Measurements from ENCODE around the gene CDH16. TPM values are rescaled to one million over a fixed set of nuclear protein-coding genes. Genes with fewer than 3 reads are reported as not detected.

Gene CDH16
- total and polyA plus RNA-seq, 2 of the 13 experiments (the other 11 are each of a cell fraction or from before 2014, with no cell fraction given), result 2.7 to 3.9 TPM

GRCh38 chr16:66880288-66881013, 38.2 kb downstream of the CDH16 start, which contains the start of gene PDP2 (continued):
- peak; percentile 30 for TF ChIP-seq TAF15 (IDR thresholded peaks at IDR 0.05; ENCODE audit: low read depth, low read length, poor library complexity, severe bottlenecking)
- peak; percentile 78 for TF ChIP-seq JUNB (CRISPR knock-in tag; IDR thresholded peaks at IDR 0.05; ENCODE audit: borderline replicate concordance)
- peak; percentile 26; the same call in 1 of the 2 replicates for TF ChIP-seq ZNF557 (CRISPR knock-in tag; IDR thresholded peaks at IDR 0.05)
- 0 out of 2 replicates have a peak, but pooled peaks have one; percentile 63 for TF ChIP-seq RBAK (CRISPR knock-in tag; IDR thresholded peaks at IDR 0.05)
- TF ChIP-seq SNAPC2 (CRISPR knock-in tag; IDR thresholded peaks at IDR 0.05), result peak; percentile 93; the same call in 1 of the 2 replicates
- peak; percentile 90; the same call in 1 of the 2 replicates for TF ChIP-seq ZNF577 (CRISPR knock-in tag; IDR thresholded peaks at IDR 0.05; ENCODE audit: borderline replicate concordance, low read depth)
- peak; percentile 98; the same call in 1 of the 2 replicates for TF ChIP-seq ZNF563 (CRISPR knock-in tag; IDR thresholded peaks at IDR 0.05)
- no peak for TF ChIP-seq TBL1XR1 (IDR thresholded peaks at IDR 0.05; ENCODE audit: borderline replicate concordance, low read length, partially characterized antibody)
- no peak for TF ChIP-seq HMGA1 (CRISPR knock-in tag; conservative IDR thresholded peaks at IDR 0.05)
- TF ChIP-seq, protein P1, sequence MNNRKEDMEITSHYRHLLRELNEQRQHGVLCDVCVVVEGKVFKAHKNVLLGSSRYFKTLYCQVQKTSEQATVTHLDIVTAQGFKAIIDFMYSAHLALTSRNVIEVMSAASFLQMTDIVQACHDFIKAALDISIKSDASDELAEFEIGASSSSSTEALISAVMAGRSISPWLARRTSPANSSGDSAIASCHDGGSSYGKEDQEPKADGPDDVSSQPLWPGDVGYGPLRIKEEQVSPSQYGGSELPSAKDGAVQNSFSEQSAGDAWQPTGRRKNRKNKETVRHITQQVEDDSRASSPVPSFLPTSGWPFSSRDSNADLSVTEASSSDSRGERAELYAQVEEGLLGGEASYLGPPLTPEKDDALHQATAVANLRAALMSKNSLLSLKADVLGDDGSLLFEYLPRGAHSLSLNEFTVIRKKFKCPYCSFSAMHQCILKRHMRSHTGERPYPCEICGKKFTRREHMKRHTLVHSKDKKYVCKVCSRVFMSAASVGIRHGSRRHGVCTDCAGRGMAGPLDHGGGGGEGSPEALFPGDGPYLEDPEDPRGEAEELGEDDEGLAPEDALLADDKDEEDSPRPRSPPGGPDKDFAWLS (CRISPR knock-in tag; IDR thresholded peaks at IDR 0.05; ENCODE audit: borderline replicate concordance), result no peak
- no peak for TF ChIP-seq ZNF7 (CRISPR knock-in tag; IDR thresholded peaks at IDR 0.05)
- TF ChIP-seq DNMT1 (CRISPR knock-in tag; IDR thresholded peaks at IDR 0.05), result peak; percentile 93
- peak; percentile 87; the same call in 1 of the 2 replicates for TF ChIP-seq ZNF569 (CRISPR knock-in tag; IDR thresholded peaks at IDR 0.05; ENCODE audit: borderline replicate concordance)
- peak; percentile 85 for TF ChIP-seq RFXAP (CRISPR knock-in tag; IDR thresholded peaks at IDR 0.05; ENCODE audit: borderline replicate concordance)
- peak; percentile 78; the same call in 1 of the 2 replicates for TF ChIP-seq ZXDC (CRISPR knock-in tag; IDR thresholded peaks at IDR 0.05)
- TF ChIP-seq, protein P2, sequence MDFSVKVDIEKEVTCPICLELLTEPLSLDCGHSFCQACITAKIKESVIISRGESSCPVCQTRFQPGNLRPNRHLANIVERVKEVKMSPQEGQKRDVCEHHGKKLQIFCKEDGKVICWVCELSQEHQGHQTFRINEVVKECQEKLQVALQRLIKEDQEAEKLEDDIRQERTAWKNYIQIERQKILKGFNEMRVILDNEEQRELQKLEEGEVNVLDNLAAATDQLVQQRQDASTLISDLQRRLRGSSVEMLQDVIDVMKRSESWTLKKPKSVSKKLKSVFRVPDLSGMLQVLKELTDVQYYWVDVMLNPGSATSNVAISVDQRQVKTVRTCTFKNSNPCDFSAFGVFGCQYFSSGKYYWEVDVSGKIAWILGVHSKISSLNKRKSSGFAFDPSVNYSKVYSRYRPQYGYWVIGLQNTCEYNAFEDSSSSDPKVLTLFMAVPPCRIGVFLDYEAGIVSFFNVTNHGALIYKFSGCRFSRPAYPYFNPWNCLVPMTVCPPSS (IDR thresholded peaks at IDR 0.05), result no peak
- peak; percentile 66; the same call in 1 of the 2 replicates for TF ChIP-seq ATF3 (CRISPR knock-in tag; IDR thresholded peaks at IDR 0.05)
- TF ChIP-seq ZBTB25 (CRISPR knock-in tag; IDR thresholded peaks at IDR 0.05), result peak; percentile 79
- TF ChIP-seq ZBTB39 (CRISPR knock-in tag; IDR thresholded peaks at IDR 0.05), result peak; percentile 86; the same call in 1 of the 2 replicates

Measured in HepG2 (cell line).